Measurements from ENCODE around the gene CADM2.

GRCh38 chr3:85535517-85535916, 576.7 kb downstream of the CADM2 start:
- TF ChIP-seq, protein P1, sequence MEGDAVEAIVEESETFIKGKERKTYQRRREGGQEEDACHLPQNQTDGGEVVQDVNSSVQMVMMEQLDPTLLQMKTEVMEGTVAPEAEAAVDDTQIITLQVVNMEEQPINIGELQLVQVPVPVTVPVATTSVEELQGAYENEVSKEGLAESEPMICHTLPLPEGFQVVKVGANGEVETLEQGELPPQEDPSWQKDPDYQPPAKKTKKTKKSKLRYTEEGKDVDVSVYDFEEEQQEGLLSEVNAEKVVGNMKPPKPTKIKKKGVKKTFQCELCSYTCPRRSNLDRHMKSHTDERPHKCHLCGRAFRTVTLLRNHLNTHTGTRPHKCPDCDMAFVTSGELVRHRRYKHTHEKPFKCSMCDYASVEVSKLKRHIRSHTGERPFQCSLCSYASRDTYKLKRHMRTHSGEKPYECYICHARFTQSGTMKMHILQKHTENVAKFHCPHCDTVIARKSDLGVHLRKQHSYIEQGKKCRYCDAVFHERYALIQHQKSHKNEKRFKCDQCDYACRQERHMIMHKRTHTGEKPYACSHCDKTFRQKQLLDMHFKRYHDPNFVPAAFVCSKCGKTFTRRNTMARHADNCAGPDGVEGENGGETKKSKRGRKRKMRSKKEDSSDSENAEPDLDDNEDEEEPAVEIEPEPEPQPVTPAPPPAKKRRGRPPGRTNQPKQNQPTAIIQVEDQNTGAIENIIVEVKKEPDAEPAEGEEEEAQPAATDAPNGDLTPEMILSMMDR (IDR thresholded peaks at IDR 0.05; ENCODE audit: poor library complexity) = no peak
- TF ChIP-seq EZH2 (IDR thresholded peaks at IDR 0.05; ENCODE audit: borderline replicate concordance) = no peak

All from hepatocyte (in vitro differentiated cells).